ENCODE measurements around the gene HES7.

DNA sequence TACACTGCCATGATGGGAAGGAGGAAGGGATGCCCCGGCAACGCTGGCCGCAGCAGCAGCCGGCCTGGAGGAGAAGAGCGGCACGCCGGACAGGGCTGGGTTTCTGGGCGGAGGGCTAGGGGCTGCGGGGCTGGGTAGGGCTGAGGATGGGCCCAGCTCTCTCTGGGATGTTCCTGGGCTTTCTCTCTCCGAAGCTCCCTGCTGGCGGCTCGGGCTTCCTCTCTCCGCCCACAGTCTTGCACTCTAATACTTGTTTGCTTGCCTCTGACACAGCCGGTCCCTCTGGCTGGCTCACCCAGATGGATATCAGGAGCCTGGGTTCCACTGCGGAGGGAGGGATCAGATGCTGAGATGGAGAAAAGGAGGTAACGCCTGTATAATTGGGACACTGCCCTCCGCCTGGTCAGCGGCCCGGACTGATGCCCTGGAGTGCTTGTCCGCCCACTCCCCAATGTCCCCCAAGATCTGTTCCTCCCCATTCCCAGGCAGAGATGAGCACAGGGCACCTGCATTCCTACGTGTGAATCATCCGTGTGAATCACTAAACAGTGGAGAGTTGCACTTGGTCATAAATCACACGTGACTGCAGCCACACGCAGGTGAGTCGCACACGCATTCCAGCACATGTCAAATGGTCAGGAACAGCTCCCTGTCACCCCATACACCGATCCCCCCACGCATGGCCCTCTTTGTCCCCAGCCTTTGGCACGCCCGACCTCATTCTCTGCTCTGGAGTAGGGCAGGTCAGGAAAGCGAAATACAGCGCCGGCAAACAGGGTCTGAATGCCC, 5.7 kb downstream of the HES7 start, which contains the start of gene ALOXE3:
- TF ChIP-seq, protein P1, sequence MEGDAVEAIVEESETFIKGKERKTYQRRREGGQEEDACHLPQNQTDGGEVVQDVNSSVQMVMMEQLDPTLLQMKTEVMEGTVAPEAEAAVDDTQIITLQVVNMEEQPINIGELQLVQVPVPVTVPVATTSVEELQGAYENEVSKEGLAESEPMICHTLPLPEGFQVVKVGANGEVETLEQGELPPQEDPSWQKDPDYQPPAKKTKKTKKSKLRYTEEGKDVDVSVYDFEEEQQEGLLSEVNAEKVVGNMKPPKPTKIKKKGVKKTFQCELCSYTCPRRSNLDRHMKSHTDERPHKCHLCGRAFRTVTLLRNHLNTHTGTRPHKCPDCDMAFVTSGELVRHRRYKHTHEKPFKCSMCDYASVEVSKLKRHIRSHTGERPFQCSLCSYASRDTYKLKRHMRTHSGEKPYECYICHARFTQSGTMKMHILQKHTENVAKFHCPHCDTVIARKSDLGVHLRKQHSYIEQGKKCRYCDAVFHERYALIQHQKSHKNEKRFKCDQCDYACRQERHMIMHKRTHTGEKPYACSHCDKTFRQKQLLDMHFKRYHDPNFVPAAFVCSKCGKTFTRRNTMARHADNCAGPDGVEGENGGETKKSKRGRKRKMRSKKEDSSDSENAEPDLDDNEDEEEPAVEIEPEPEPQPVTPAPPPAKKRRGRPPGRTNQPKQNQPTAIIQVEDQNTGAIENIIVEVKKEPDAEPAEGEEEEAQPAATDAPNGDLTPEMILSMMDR (IDR thresholded peaks at IDR 0.05; ENCODE audit: low read length), result no peak
- no peak for TF ChIP-seq EZH2 (IDR thresholded peaks at IDR 0.05; ENCODE audit: borderline replicate concordance, low read length)

Measured in OCI-LY1 (cell line).